Body of pancreas (tissue), 4 donors: Measurements from ENCODE around the gene PAK5. TPM values are rescaled to one million over a fixed set of nuclear protein-coding genes. Genes with fewer than 3 reads are reported as not detected.

Experiments used
- ATAC-seq: fragments of 150-250 bp; one replicate; pipeline ENCODE4 v1.9.1; 2016
- DNase-seq, 4 donors: peaks; one replicate each; pipeline ENCODE4 v3.0.0-alpha.2; 2019
- H3K27ac ChIP-seq, 4 donors: fragments of 200-600 bp; sonication (generic); 1 replicate in 3 of 4; 2 replicates in 1 of 4; pipeline versions ENCODE4 v1.5.1 to v1.6.1; 2016 to 2019; ENCODE audit warnings: mild to moderate bottlenecking in 1 of 4, mixed read lengths in 1 of 4, moderate library complexity in 1 of 4
- H3K27me3 ChIP-seq, 2 donors: fragments of 200-600 bp; sonication (generic); one replicate each; pipeline ENCODE4 v1.6.0; 2016; ENCODE audit warnings: mild to moderate bottlenecking in 1 of 2
- H3K36me3 ChIP-seq, 2 donors: fragments of 200-600 bp; sonication (generic); replicated peaks in 1 of 2; 2 replicates each; pipeline ENCODE4 v1.5.1; 2016; ENCODE audit warnings: low read depth in 2 of 2; ENCODE audit not compliant: insufficient read depth in 1 of 2
- H3K4me1 ChIP-seq: fragments of 200-600 bp; sonication (generic); one replicate; pipeline ENCODE4 v1.6.0; 2016
- H3K4me3 ChIP-seq, 2 donors: fragments of 200-600 bp; sonication (generic); 1 replicate in 1 of 2; 2 replicates in 1 of 2; pipeline ENCODE4 v1.5.1; 2016 to 2019
- H3K9me3 ChIP-seq, 3 donors: fragments of 200-600 bp; sonication (generic); 1 replicate in 2 of 3; 2 replicates in 1 of 3; pipeline ENCODE4 v1.5.1; 2016
- POLR2A ChIP-seq, 3 donors: fragments of 450-650 bp; IDR thresholded peaks; one replicate each; pipeline ENCODE4 v1.6.1; 2016; ENCODE audit warnings: antibody characterized with exemption in 3 of 3, mild to moderate bottlenecking in 2 of 3
- WGBS, 2 donors: methylation state at CpG; one replicate each; pipeline ENCODE4 v1.1.5; 2017; 5-methylcytosine and 5-hydroxymethylcytosine counted together
- intact Hi-C: fragments of 100-400 bp; cut with DNase I; formaldehyde crosslinking; loops from one replicate; pipeline ENCODE4 v1.15.1; 2023
- total RNA-seq, 2 donors: library from RNA; depleted of rRNA; stranded (reverse); fragments of >200 nt; gene quantifications; one replicate each; pipeline ENCODE4 v1.1.0, GENCODE V29; 2016
- TF ChIP-seq, protein P1 (sequence below), 7 experiments: fragments of 450-650 bp in 4 of 7; fragments of 200-600 bp in 3 of 7; sonication (generic) in 3 of 7; IDR thresholded peaks; one replicate each; pipeline ENCODE4 v1.5.1; 2016 to 2019; ENCODE audit warnings: antibody characterized with exemption in 7 of 7

Gene PAK5
- total RNA-seq, 2 donors from 2014 or later: 0.33 to 0.52 TPM

DNA sequence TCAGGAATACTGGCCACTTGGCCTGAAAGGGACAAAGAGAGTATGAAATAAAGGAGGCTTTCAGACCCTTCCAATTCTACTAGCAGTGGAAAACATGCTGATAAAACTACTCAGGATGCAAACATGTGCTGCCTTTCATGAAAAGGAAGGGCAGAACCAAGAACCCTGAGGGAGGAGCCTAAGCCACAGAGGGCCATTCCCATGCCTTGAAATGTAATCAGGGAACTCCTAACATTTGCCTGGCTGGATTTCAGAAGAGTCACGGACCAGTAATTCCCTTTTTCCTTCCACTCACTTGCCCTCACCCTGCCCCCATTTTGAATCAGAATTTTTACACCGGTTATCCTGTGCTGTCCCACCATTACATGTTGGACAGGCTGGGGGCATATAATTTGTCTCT is 208.3 kb downstream of the PAK5 start:
- TF ChIP-seq, protein P1, sequence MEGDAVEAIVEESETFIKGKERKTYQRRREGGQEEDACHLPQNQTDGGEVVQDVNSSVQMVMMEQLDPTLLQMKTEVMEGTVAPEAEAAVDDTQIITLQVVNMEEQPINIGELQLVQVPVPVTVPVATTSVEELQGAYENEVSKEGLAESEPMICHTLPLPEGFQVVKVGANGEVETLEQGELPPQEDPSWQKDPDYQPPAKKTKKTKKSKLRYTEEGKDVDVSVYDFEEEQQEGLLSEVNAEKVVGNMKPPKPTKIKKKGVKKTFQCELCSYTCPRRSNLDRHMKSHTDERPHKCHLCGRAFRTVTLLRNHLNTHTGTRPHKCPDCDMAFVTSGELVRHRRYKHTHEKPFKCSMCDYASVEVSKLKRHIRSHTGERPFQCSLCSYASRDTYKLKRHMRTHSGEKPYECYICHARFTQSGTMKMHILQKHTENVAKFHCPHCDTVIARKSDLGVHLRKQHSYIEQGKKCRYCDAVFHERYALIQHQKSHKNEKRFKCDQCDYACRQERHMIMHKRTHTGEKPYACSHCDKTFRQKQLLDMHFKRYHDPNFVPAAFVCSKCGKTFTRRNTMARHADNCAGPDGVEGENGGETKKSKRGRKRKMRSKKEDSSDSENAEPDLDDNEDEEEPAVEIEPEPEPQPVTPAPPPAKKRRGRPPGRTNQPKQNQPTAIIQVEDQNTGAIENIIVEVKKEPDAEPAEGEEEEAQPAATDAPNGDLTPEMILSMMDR (IDR thresholded peaks at IDR 0.05): no peak
- TF ChIP-seq POLR2A (IDR thresholded peaks at IDR 0.05): no peak
- Histone ChIP-seq H3K36me3 (no peaks in the 10 kb centered on the region), H3K27me3 (no peaks in the 10 kb centered on the region), H3K4me3 (no peak overlapping the region), H3K4me1 (no peaks in the 10 kb centered on the region), H3K27ac (no peak overlapping the region), H3K9me3 (no peaks in the 10 kb centered on the region)
- intact Hi-C loops: no loop called here
- no peak for DNase-seq
- no peak for ATAC-seq
- 60% methylated on average over 2 of the region's 2 CpGs for WGBS, 2 donors

DNA sequence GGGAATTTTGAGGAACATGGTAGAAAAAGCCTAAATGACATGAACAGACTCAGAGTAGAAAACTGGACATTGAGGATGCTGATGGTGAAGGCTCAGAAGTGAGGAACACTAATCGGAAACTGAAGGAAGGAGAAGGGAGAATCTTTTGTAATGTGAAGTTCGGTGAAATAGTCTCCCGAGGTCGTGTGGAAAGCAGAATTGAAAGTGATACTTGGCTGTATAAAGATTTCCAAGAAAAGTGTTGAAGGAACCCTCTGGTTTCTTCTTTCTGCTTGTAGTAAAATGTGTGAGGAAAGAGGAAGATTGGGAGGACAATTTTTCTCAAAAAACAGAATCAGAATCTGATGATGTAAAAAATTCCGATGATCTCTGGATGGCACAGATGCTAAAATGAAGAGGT is 209.0 kb downstream of the PAK5 start:
- WGBS, 2 donors: 61 to 71% methylated on average over 5 of the region's 5 CpGs
- Histone ChIP-seq H3K4me3 (no peak overlapping the region), H3K9me3 (no peaks in the 10 kb centered on the region), H3K27ac (no peak overlapping the region), H3K27me3 (no peaks in the 10 kb centered on the region), H3K4me1 (no peaks in the 10 kb centered on the region), H3K36me3 (no peaks in the 10 kb centered on the region)
- DNase-seq (no peak), ATAC-seq (no peak)
- no peak for TF ChIP-seq POLR2A (IDR thresholded peaks at IDR 0.05)
- TF ChIP-seq, protein P1 (IDR thresholded peaks at IDR 0.05): no peak
- intact Hi-C loops: no loop called here

DNA sequence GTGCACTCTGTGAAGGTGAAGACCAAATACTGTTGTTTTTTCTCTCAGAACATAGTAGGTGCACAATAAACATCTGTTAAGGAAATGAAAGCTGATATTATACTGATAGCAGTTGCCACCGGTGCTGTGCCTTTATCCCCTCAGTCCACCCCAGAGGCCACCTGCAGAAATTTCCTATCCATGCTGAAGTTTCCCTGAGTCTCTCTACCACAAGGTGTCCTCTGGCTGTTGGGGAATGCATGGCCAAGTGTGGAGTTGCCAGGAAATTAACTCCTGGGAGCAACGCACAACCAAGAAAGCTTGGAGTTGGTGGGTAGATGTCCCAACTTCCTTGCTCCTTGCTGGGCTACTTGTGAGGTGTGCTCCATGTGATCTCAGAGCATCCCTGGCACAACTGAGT is 210.3 kb downstream of the PAK5 start:
- no peak overlapping the region for H3K27ac ChIP-seq
- TF ChIP-seq, protein P1 (IDR thresholded peaks at IDR 0.05): no peak
- TF ChIP-seq POLR2A (IDR thresholded peaks at IDR 0.05): no peak
- H3K4me3 ChIP-seq: no peak overlapping the region
- DNase-seq: no peak
- no peaks in the 10 kb centered on the region for H3K9me3 ChIP-seq
- no peaks in the 10 kb centered on the region for H3K36me3 ChIP-seq
- 54 to 84% methylated on average over 2 of the region's 2 CpGs for WGBS, 2 donors
- no peak for ATAC-seq
- no peaks in the 10 kb centered on the region for H3K4me1 ChIP-seq
- intact Hi-C loops: no loop called here
- H3K27me3 ChIP-seq: no peaks in the 10 kb centered on the region

DNA sequence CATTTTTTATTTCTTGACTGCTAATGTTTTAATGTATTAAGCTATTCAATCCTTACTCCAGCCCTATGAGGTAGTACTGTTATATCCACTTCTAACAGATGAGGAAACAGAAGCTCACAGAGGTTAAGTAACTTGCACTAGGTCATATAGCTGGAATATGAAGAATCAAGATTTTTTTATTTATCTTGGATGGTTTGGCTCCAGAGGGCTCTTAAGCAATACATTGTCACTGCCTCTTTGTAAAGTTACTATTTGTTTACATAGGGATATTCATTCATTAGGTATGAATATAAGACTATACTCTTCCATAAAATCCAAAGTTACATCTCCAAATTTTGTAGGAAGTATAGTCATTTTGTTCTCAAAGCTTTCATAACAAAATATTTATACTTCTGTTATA is 210.7 kb downstream of the PAK5 start:
- no peaks in the 10 kb centered on the region for H3K9me3 ChIP-seq
- TF ChIP-seq POLR2A (IDR thresholded peaks at IDR 0.05): no peak
- TF ChIP-seq, protein P1 (IDR thresholded peaks at IDR 0.05): no peak
- no peak overlapping the region for H3K4me3 ChIP-seq
- intact Hi-C loops: no loop called here
- no peak overlapping the region for H3K27ac ChIP-seq
- no peak for ATAC-seq
- no peak for DNase-seq
- no peaks in the 10 kb centered on the region for H3K27me3 ChIP-seq
- no peaks in the 10 kb centered on the region for H3K4me1 ChIP-seq
- H3K36me3 ChIP-seq: no peaks in the 10 kb centered on the region

GRCh38 chr20:9627219-9627618 is 211.7 kb downstream of the PAK5 start:
- DNase-seq: no peak
- Histone ChIP-seq H3K27me3 (no peaks in the 10 kb centered on the region), H3K9me3 (no peaks in the 10 kb centered on the region), H3K4me1 (no peaks in the 10 kb centered on the region), H3K27ac (no peak overlapping the region), H3K4me3 (no peak overlapping the region), H3K36me3 (no peaks in the 10 kb centered on the region)
- intact Hi-C loops: no loop called here
- TF ChIP-seq, protein P1 (IDR thresholded peaks at IDR 0.05): no peak
- no peak for TF ChIP-seq POLR2A (IDR thresholded peaks at IDR 0.05)
- ATAC-seq: no peak
- 81 to 92% methylated on average over 3 of the region's 3 CpGs for WGBS, 2 donors
